ENCODE results near the gene TIMM13. TPM values are rescaled to one million over a fixed set of nuclear protein-coding genes. Genes with fewer than 3 reads are reported as not detected.

TIMM13 gene
- total RNA-seq, 1 experiment from 2014 or later = 35.7 TPM

DNA sequence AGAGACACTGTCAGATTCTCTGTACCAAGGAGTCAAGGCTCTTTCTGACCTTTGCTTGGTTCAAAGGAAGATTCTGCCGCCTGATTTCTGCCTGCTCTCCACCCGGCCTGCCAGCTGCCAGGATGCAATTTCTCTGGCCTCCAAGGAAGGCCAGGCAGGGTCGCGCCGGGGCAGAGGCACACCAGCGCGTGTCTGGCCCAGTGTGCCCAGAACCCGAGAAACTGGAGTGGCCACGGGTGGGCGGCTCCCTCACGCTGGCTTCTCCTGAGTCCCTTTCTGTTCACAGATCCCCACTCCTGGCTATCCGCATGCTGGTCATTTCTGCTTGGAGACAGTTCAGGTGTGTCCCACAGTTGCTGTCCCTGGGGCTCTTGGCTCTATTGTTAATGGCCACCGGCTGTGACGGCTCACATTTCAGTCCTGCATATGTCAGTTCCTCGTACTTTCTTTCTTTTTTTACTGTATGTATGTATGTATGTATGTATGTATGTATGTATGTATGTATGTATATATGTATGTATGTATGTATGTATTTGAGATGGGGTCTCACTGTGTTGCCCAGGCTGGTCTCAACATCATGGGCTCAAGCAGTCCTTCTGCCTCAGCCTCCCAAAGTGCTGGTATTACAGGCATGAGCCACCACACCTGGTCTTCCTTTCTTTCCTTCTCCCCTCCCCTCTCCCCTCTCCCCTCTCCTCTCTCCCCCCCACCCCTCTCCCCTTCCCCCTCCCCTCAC lies 50.4 kb downstream of the TIMM13 start:
- Histone ChIP-seq H3K27ac (no peak overlapping the region), H3K27me3 (peaks cover 7% of the 10 kb centered on the region; the same call in 1 of the 2 replicates), H3K9me3 (replicated peaks) (no peaks in the 10 kb centered on the region; the same call in 1 of the 2 replicates), H3K4me3 (no peak overlapping the region), H3K36me3 (no peaks in the 10 kb centered on the region), H3K4me1 (no peaks in the 10 kb centered on the region)
- peak in 1 of 2 experiments; percentile 15 for DNase-seq

Other genes starting within 250 kb of the TIMM13 start
- gene PLEKHJ1, start 191.3 kb downstream of the TIMM13 start, total RNA-seq (2014; rRNA removed; shearing (Covaris generic)) = 51.8 and 52.7 TPM in 2 replicates
- 44.5 and 49.1 TPM in 2 replicates for gene SF3A2, start 190.8 kb downstream of the TIMM13 start, total RNA-seq (2014; rRNA removed; shearing (Covaris generic))
- gene AMH, start 178.3 kb downstream of the TIMM13 start, total RNA-seq (2014; rRNA removed; shearing (Covaris generic)) = 6.9 and 11.5 TPM in 2 replicates
- gene JSRP1, start 171.2 kb downstream of the TIMM13 start, total RNA-seq (2014; rRNA removed; shearing (Covaris generic)) = 40.1 and 50.2 TPM in 2 replicates
- gene PEAK3, start 145.4 kb downstream of the TIMM13 start, total RNA-seq (2014; rRNA removed; shearing (Covaris generic)) = 0.06 and 0.10 TPM in 2 replicates
- gene LINGO3, start 119.4 kb downstream of the TIMM13 start, total RNA-seq (2014; rRNA removed; shearing (Covaris generic)) = not detected in 2 replicates
- 179 and 185 TPM in 2 replicates for gene LSM7, start 99.0 kb downstream of the TIMM13 start, total RNA-seq (2014; rRNA removed; shearing (Covaris generic))
- 7.7 and 14.3 TPM in 2 replicates for gene SPPL2B, start 98.9 kb downstream of the TIMM13 start, total RNA-seq (2014; rRNA removed; shearing (Covaris generic))
- 0.04 TPM in 1 of 2 replicates, not detected in the other for gene TMPRSS9, start 67.3 kb downstream of the TIMM13 start, total RNA-seq (2014; rRNA removed; shearing (Covaris generic))
- 152 and 160 TPM in 2 replicates for gene LMNB2, start 29.4 kb upstream of the TIMM13 start, total RNA-seq (2014; rRNA removed; shearing (Covaris generic))
- 2.6 and 2.8 TPM in 2 replicates for gene GADD45B, start 48.5 kb upstream of the TIMM13 start, total RNA-seq (2014; rRNA removed; shearing (Covaris generic))

Data from SJCRH30 (cell line).